Measurements from ENCODE around the gene CAMSAP2.

The CAMSAP2 gene

GRCh38 chr1:200849430-200849829 is 110.7 kb downstream of the CAMSAP2 start:
- no peak for DNase-seq

GRCh38 chr1:200850554-200850953 is 111.9 kb downstream of the CAMSAP2 start:
- DNase-seq: no peak

- DNase-seq: no peak
Observed at GRCh38 chr1:200856716-200857357, 118.1 kb downstream of the CAMSAP2 start.

GRCh38 chr1:200857804-200858203 is 119.1 kb downstream of the CAMSAP2 start:
- no peak for DNase-seq

GRCh38 chr1:200861937-200862647 is 123.4 kb downstream of the CAMSAP2 start:
- no peak for DNase-seq

GRCh38 chr1:200862713-200863415 is 124.2 kb downstream of the CAMSAP2 start:
- no peak for DNase-seq

GRCh38 chr1:200866116-200866515 is 127.4 kb downstream of the CAMSAP2 start:
- DNase-seq: no peak

GRCh38 chr1:200866521-200866920 is 127.8 kb downstream of the CAMSAP2 start:
- no peak for DNase-seq

GRCh38 chr1:200867018-200867811 is 128.5 kb downstream of the CAMSAP2 start:
- no peak for DNase-seq

- no peak for DNase-seq
Observed at GRCh38 chr1:200869376-200869752, 130.7 kb downstream of the CAMSAP2 start.

- DNase-seq: no peak
Observed at GRCh38 chr1:200869753-200870391, 131.2 kb downstream of the CAMSAP2 start.

- DNase-seq: no peak
Observed at GRCh38 chr1:200872446-200873115, 133.9 kb downstream of the CAMSAP2 start, which contains the start of gene GPR25. GPR25 (plus strand) TSS chr1:200872981; CDS start chr1:200873038, 57 bp downstream.

- no peak for DNase-seq
Observed at GRCh38 chr1:200873116-200873670, 134.5 kb downstream of the CAMSAP2 start.

- DNase-seq: no peak
Observed at GRCh38 chr1:200873671-200874397, 135.1 kb downstream of the CAMSAP2 start.

GRCh38 chr1:200874694-200875093 is 136.0 kb downstream of the CAMSAP2 start:
- DNase-seq: no peak

GRCh38 chr1:200875416-200875815 is 136.7 kb downstream of the CAMSAP2 start:
- no peak for DNase-seq

GRCh38 chr1:200877010-200877409 is 138.3 kb downstream of the CAMSAP2 start:
- DNase-seq: no peak

GRCh38 chr1:200877839-200878551 is 139.3 kb downstream of the CAMSAP2 start:
- no peak for DNase-seq

GRCh38 chr1:200880212-200880611 is 141.5 kb downstream of the CAMSAP2 start:
- DNase-seq: no peak

GRCh38 chr1:200883118-200883517 is 144.4 kb downstream of the CAMSAP2 start:
- DNase-seq: no peak

All from activated CD4-positive, alpha-beta T cell treated with anti-CD3 and anti-CD28 coated beads for 1 hour (primary cell).